Gastrocnemius medialis (tissue), 4 donors: ENCODE measurements around the gene APOBEC4.

Experiments
- CTCF ChIP-seq, 5 experiments: fragments of 450-650 bp in 3 of 5; fragments of 200-600 bp in 2 of 5; sonication (generic) in 2 of 5; IDR thresholded peaks in 4 of 5; conservative IDR thresholded peaks in 1 of 5; 1 replicate in 4 of 5; 2 replicates in 1 of 5; pipeline ENCODE4 v1.5.1; 2016 to 2019; ENCODE audit warnings: antibody characterized with exemption in 5 of 5, mild to moderate bottlenecking in 3 of 5, moderate library complexity in 3 of 5
- POLR2A ChIP-seq, 2 donors: fragments of 450-650 bp; IDR thresholded peaks; one replicate each; pipeline ENCODE4 v1.6.1; 2017; ENCODE audit warnings: antibody characterized with exemption in 2 of 2, mild to moderate bottlenecking in 2 of 2, moderate library complexity in 2 of 2

GRCh38 chr1:183607322-183607980 lies 45.7 kb downstream of the APOBEC4 start:
- TF ChIP-seq CTCF (IDR thresholded peaks at IDR 0.05 in 4 of 5, conservative IDR thresholded peaks at IDR 0.05 in 1 of 5) (no peak), POLR2A (IDR thresholded peaks at IDR 0.05) (no peak)
